AG08395 (cell line): ENCODE data around the gene HERC2.
"Not testable (repeated sequence)": the region's sequence is repeated elsewhere in the genome, so short reads cannot be mapped to it uniquely, and the experiment has no call there.

ENCODE experiments used
- DNase-seq: peaks from one replicate; pipeline ENCODE4 v3.0.0; 2012; ENCODE audit warnings: mixed read lengths, low spot score

The HERC2 gene

GRCh38 chr15:28281876-28282275 is 40.1 kb downstream of the HERC2 start:
- DNase-seq = no peak

DNA sequence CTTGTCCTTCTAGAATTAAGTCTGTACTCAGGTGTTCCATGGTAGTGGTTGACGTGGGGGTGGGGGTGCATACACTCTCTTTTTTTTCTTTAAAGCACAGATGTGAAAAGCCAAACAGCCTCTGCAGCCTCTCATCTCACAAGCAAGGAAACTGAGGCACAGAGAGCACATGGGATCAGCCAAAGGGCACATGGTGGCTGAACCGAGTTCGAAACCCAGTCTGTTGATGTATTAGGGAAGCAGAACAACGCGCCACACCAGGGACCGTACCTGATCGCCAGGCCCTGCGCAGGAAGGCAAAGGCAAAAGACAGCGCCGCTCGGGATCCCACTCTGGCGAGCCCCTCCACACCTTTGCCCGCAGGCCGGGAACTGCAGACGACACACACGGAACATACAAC is 47.3 kb downstream of the HERC2 start:
- DNase-seq = no peak

DNA sequence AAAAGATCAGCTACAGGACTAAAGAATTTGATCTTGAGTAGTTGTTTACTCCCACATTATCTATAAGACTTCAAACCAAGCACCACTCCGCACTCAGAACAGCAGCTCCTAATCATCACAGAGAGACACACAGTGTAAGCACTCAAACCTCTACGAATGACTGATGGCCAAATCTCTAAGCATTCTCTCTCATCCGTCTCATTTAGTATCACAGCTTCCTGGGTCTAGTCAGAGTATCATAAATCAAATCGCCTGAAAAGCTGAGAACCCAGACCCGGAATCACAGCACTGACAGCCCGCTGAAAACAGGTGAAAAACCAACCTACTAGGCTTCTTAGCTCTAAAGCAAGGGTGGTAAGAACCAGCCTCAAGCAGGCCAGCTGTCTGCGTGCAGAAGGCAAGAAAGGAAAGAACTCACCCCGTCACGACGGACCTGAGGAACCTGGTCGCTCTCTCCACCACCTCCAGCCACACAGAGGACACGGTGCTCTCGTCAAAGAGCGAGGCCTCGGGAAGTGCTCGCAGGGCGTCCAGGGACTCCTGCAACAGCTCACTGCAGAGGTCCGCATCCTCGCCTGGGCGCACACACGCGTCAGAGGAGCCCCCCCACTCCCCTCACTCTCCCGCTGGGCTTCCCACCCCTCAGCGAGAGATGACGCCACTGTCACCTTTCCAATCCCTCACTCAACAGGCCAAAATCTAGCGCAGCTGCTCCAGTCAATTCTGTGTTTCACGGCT is 47.9 kb downstream of the HERC2 start:
- no peak for DNase-seq

GRCh38 chr15:28273468-28273867 is 48.5 kb downstream of the HERC2 start:
- DNase-seq = no peak

- no peak for DNase-seq
These were observed 49.4 kb downstream of the HERC2 start for GRCh38 chr15:28272587-28272986.

DNA sequence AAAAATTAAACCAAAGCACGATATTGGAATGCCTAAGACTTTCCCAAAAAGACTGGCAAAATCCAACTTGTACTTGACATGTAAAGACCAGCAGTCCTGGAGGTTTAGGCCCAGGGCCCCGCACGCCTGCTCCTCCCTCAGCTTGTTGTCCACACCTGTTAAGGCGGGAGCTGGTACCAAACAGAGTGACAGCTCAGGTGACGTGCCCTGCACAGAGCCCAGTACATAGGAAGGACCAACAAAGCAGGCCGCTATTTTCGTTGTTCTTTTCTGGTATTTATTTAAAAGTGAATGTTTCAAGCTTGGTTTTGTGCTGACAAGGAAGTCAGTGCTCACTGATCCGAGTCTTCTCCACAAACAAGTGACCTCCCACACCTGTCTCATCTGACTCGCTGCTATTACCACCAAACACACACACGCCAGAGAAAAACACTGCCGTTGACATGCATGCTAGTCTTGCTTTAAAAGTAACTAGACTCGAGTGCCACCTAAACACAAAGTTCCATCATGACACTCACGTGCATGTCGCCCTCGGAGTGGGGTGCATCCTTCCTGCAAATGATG is 50.2 kb downstream of the HERC2 start:
- DNase-seq = no peak

DNA sequence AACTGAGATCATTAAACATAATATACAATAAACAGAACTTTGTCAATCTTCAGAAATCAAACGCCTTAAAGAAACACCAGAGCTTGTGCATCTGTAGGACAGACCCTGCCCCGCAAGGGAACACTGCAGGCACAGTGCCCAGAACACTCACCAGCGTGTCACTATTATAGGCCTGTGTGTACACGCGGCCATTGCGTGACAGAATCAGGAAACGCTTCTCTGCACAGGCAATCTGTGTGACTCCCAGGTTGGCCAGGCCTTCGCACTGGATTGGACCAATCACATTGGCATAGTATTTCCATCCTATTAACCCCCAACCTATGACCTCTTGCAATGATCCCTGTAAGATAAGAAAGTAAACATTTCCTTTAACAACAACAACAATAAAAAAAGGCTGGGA is 52.9 kb downstream of the HERC2 start:
- no peak for DNase-seq

DNA sequence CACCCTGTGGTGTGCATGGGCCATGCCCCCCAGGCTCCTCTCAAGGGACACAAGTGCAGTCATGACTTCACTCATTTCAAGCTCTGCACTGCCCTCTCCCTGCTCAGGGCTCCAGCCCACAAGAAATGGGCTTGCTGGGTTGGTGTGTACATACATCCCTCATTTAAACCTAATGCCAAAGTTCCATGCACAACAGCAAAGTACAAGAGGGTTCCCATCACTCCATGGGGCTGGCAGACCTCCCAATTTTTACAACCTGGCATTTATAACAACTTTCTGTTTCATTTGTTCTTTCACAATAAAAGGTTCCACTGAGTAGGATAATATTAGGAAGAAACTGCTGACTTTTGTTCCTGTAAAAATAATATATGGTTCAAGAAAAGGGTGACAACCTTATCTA is 54.3 kb downstream of the HERC2 start:
- DNase-seq = no peak

GRCh38 chr15:28265334-28266019 is 56.5 kb downstream of the HERC2 start:
- no peak for DNase-seq

DNA sequence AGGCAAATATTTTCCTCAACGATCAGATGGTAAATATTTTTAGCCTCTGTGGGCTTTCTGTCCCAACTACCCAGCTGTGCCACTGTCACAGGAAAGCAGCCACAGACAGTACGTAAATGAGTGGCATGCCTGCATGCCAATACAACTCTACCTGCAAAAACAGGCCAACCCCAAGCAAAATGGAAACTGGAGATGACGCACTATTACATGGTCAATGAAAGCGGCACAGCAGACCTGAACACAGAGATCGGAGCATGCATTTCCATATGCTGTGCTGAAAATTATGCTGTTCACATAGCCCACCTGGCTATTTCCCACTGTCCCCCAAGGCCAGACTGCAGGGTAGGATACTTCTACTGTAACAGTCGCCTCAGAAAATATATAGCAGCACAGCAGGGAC is 57.8 kb downstream of the HERC2 start:
- no peak for DNase-seq

GRCh38 chr15:28262438-28262837 is 59.5 kb downstream of the HERC2 start:
- DNase-seq = no peak

- DNase-seq = no peak
These were observed 61.3 kb downstream of the HERC2 start for GRCh38 chr15:28260722-28261121.

DNA sequence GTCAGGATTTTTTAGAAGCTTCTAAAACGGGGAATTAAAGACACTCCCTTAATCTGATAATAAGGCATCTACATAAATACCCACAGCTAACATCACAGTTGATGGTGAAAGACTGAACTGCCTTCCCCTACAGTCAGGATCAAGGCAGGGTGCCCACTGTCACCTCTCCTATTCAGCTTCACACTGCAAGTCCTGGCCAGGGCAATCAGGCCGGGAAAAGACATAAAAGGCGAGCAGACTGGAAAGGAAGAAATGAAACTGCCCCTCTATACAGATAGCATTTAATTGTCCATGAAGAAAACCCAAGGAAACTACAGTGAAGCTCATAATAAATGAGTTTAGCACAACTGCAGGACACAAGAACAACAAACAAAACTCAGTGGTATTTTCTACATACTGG is 61.7 kb downstream of the HERC2 start:
- no peak for DNase-seq

GRCh38 chr15:28255965-28256364 is 66.0 kb downstream of the HERC2 start:
- DNase-seq = no peak

- DNase-seq = no peak
These were observed 69.1 kb downstream of the HERC2 start for GRCh38 chr15:28252831-28253230.

GRCh38 chr15:28246605-28247004 is 75.4 kb downstream of the HERC2 start:
- DNase-seq = no peak

GRCh38 chr15:28243901-28244300 is 78.1 kb downstream of the HERC2 start:
- no peak for DNase-seq

- no peak for DNase-seq
These were observed 78.6 kb downstream of the HERC2 start for GRCh38 chr15:28243399-28243798.

DNA sequence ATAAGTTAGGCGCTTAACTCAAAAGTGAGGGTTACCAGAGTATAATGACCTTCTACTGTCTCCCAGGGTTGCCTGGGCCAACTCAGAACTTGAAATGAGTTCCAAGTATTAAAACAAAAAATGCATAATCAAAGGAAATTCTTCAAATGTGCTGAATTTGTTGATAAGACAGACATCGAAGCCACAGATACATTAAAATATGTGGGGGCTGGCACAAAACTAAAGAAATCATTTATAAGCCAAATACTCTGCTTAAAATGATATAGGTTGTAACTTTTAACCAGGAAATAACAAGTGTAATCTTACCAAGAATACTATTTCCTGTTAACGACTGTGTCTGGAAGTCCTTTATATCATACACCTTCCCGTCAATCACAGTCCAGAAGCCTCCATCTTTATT is 83.7 kb downstream of the HERC2 start:
- not testable (repeated sequence) for DNase-seq

DNA sequence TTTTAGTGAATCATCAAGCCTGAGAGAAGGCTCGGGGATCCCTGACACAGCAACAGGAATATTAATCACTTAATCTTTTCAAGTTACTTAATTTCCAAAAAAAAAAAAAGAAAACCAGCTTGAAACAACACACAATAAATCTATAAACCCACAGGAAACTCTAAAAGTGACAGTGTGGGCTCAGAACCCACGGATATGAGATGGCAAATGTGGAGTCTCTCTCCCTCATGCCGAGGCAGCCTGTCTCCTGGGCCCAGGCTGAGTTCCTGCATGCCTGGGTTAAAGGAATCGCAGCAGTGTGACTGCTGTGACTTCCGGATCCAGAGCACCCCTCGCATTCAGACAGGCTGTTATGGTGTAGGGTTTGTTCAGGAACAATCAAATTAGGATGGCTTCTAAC is 90.2 kb downstream of the HERC2 start:
- not testable (repeated sequence) for DNase-seq

DNA sequence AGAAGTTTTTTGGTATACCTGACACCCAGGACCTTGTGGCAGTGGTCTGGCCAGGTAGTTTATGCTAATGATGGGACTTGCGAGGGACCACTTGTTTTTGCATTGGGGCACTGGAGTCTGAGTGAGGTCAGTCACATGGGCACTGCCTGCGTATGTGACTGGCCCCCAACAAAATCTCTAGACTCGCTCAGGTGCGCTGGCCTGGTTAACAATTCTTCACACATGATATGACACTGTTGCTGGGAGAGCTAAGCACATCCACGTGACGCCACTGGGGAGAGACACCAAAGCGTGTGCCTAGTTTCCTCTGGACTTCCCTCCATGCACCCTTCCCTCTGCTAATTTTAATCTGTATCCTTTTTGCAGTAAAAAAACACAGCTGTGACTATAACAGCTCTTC is 90.6 kb downstream of the HERC2 start:
- DNase-seq = not testable (repeated sequence)

GRCh38 chr15:28228990-28229640 is 92.9 kb downstream of the HERC2 start:
- not testable (repeated sequence) for DNase-seq

DNA sequence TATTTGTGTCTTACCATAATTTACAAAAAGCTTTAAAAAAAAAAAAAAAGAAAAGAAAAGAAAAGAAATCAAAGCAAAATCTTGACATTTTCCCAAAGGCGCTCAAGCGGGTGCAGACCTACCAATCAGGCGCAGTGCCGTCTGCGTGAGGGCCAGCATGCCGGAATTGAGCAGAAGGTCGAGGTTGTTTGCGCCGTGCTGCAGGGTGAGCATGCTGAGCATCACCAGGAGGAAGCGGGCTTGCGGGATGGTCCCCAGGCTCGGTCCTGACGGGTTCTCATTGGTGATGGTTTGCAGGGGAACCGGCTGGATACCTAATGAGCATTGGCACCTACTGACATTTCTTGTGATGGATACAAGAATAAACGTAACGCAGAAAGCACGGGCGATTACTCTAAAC is 93.9 kb downstream of the HERC2 start:
- DNase-seq = no peak
